GM12878 (cell line): ENCODE measurements around the gene SLC29A1. TPM values are rescaled to one million over a fixed set of nuclear protein-coding genes. Genes with fewer than 3 reads are reported as not detected.
A peak's percentile ranks its signal among the peaks of the same experiment; 100 is the strongest.

Experiments
- ATAC-seq: fragments of 200-7000 bp; cut with Tn5 transposase; 3 replicates; pipeline ENCODE4 v1.9.1; 2020; ENCODE audit warnings: mild to moderate bottlenecking, moderate library complexity
- Bru-seq: library from RNA; stranded (reverse); fragments of 400-500 nt; gene quantifications from one replicate; lab custom pipeline; 2021; lab: Mats Ljungman, UMichigan
- BruChase-seq, 2 experiments: library from RNA; stranded (reverse); fragments of 400-500 nt; gene quantifications; one replicate each; lab custom pipeline; 2021; lab: Mats Ljungman, UMichigan
- BruUV-seq: library from RNA; stranded (reverse); fragments of 400-500 nt; replicated peaks from 2 replicates; lab custom pipeline; 2021; lab: Mats Ljungman, UMichigan
- CTCF ChIA-PET: fragments of 300-600 bp; sonication (Branson Sonifier 250); formaldehyde crosslinking; extraction: SDS; loops from one replicate; lab custom pipeline; 2021; ENCODE audit warnings: inconsistent platforms; lab: Yijun Ruan, JAX
- POLR2A ChIA-PET: fragments of 350-600 bp; formaldehyde crosslinking; extraction: SDS; loops from one replicate; lab custom pipeline; 2021; ENCODE audit warnings: inconsistent platforms; lab: Charles Lee
- RAD21 ChIA-PET: fragments of 300-600 bp; sonication (Branson Sonifier 250); formaldehyde crosslinking; loops from one replicate; lab custom pipeline; 2023; ENCODE audit warnings: antibody characterized with exemption; ENCODE audit not compliant: unreplicated experiment; lab: Charles Lee
- SMC1A ChIA-PET: fragments of 300-600 bp; sonication (Branson Sonifier 250); formaldehyde crosslinking; loops from one replicate; lab custom pipeline; 2023; ENCODE audit not compliant: unreplicated experiment, uncharacterized antibody; lab: Charles Lee
- DNase-seq: peaks from one replicate; pipeline ENCODE4 v3.0.0-alpha.2; 2011; ENCODE audit warnings: low read depth, low spot score
- FAIRE-seq: peaks from 3 replicates; lab custom pipeline; 2011; peaks lifted over from hg19 to GRCh38; lab: Jason Lieb, UNC
- H2AFZ ChIP-seq: 2 replicates; pipeline ENCODE4 v1.6.0; 2011; ENCODE audit warnings: low read depth, low read length, control low read depth; ENCODE audit not compliant: control insufficient read depth
- H3K27ac ChIP-seq: 2 replicates; pipeline ENCODE4 v1.5.1; 2011; ENCODE audit warnings: control low read depth; ENCODE audit not compliant: control insufficient read depth, insufficient read depth
- H3K27me3 ChIP-seq, 2 experiments: replicated peaks in 1 of 2; 2 replicates each; pipeline versions ENCODE4 v1.6.0 to v1.6.1; 2011; ENCODE audit warnings: low read length in 1 of 2; ENCODE audit not compliant: control insufficient read depth in 2 of 2, insufficient read depth in 2 of 2
- H3K36me3 ChIP-seq, 2 experiments: 2 replicates each; pipeline ENCODE4 v1.5.1; 2011; ENCODE audit warnings: low read length in 1 of 2; ENCODE audit not compliant: control insufficient read depth in 2 of 2, insufficient read depth in 2 of 2
- H3K4me1 ChIP-seq: 2 replicates; pipeline ENCODE4 v1.6.1; 2011; ENCODE audit warnings: mild to moderate bottlenecking, low read length, moderate library complexity, mixed read lengths; ENCODE audit not compliant: control insufficient read depth, insufficient read depth
- H3K4me2 ChIP-seq: 2 replicates; pipeline ENCODE4 v1.6.0; 2011; ENCODE audit warnings: control low read depth; ENCODE audit not compliant: control insufficient read depth, insufficient read depth
- H3K4me3 ChIP-seq: fragments of 200-600 bp; sonication (generic); 2 replicates; pipeline ENCODE4 v1.5.1; 2016
- H3K79me2 ChIP-seq: 2 replicates; pipeline ENCODE4 v1.6.0; 2011; ENCODE audit warnings: low read length; ENCODE audit not compliant: control insufficient read depth, insufficient read depth
- H3K9ac ChIP-seq: 2 replicates; pipeline ENCODE4 v1.8.0; 2011; ENCODE audit warnings: low read length, control low read depth, mixed read lengths; ENCODE audit not compliant: control insufficient read depth, insufficient read depth
- H3K9me3 ChIP-seq: replicated peaks from 3 replicates; pipeline ENCODE4 v1.5.1; 2011; ENCODE audit warnings: mild to moderate bottlenecking, low read length; ENCODE audit not compliant: control insufficient read depth, insufficient read depth
- H4K20me1 ChIP-seq: 2 replicates; pipeline ENCODE4 v1.6.0; 2011; ENCODE audit not compliant: control insufficient read depth, insufficient read depth
- BACH1 ChIP-seq: fragments of 450-650 bp; IDR thresholded peaks from 2 replicates; pipeline ENCODE4 v1.6.1; 2017; ENCODE audit warnings: mild to moderate bottlenecking, borderline replicate concordance
- HDAC2 ChIP-seq: fragments of 200-600 bp; sonication (generic); IDR thresholded peaks from 2 replicates; pipeline ENCODE4 v1.6.1; 2017
- HDGF ChIP-seq: fragments of 450-650 bp; IDR thresholded peaks from 2 replicates; pipeline ENCODE4 v1.6.1; 2016; ENCODE audit warnings: antibody characterized with exemption
- MTA2 ChIP-seq: fragments of 450-650 bp; IDR thresholded peaks from 2 replicates; pipeline ENCODE4 v1.6.1; 2016; ENCODE audit warnings: low read depth, mild to moderate bottlenecking, moderate library complexity
- RCOR1 ChIP-seq: conservative IDR thresholded peaks from 2 replicates; pipeline ENCODE4 v1.6.1; 2012; ENCODE audit warnings: low read depth, low read length, improper control_type of control experiment
- RELB ChIP-seq: fragments of 450-650 bp; IDR thresholded peaks from 2 replicates; pipeline ENCODE4 v1.6.1; 2017; ENCODE audit warnings: low read depth, mild to moderate bottlenecking, moderate library complexity
- TCF3 ChIP-seq: IDR thresholded peaks from 2 replicates; pipeline ENCODE4 v1.6.1; 2012; ENCODE audit warnings: low read depth, mild to moderate bottlenecking, low read length, borderline replicate concordance; ENCODE audit not compliant: insufficient read depth
- ZNF274 ChIP-seq: IDR thresholded peaks from one replicate; pipeline ENCODE4 v1.8.0; 2011; ENCODE audit not compliant: insufficient read length, insufficient read depth
- WGBS: methylation state at CpG from one replicate; pipeline ENCODE4 v1.1.6; 2016; ENCODE audit warnings: low lambda C conversion rate; ENCODE audit not compliant: insufficient replicate concordance, insufficient coverage; ENCODE audit errors: missing lambda C conversion rate; 5-methylcytosine and 5-hydroxymethylcytosine counted together
- in situ Hi-C: fragments of 300-500 bp; cut with MboI; formaldehyde crosslinking; loops from 9 replicates; pipeline ENCODE4 v1.14.3; 2018; ENCODE audit warnings: mixed read lengths
- intact Hi-C: fragments of 100-400 bp; cut with micrococcal nuclease; formaldehyde crosslinking; loops from one replicate; pipeline ENCODE4 v1.14.2; 2022; ENCODE audit not compliant: unreplicated experiment
- long read RNA-seq, 2 experiments: library from polyadenylated mRNA; unstranded; transcript quantifications; one replicate each; pipeline ENCODE4 v2.0.0, GENCODE V29; 2019 to 2020
- polyA minus RNA-seq, 3 experiments: library from RNA; depleted of rRNA, polyadenylated mRNA; stranded (reverse); fragments of >200 nt; gene quantifications; 2 replicates each; pipeline ENCODE4 v1.2.3, GENCODE V29; 2011
- polyA plus RNA-seq, 11 experiments: library from polyadenylated mRNA; depleted of rRNA in 4 of 11; unstranded in 6 of 11; stranded (reverse) in 5 of 11; fragments of >200 nt; fragmentation: Nextera tagmentation in 4 of 11; fragmentation: Illumina TruSeq in 1 of 11; extraction: Ambion mirVana in 4 of 11; extraction: Trizol in 1 of 11; gene quantifications; 1 replicate in 1 of 11; 2 replicates in 10 of 11; pipeline versions ENCODE4 v1.2.1 to v1.2.3, GENCODE V29; 2011 to 2016; ENCODE audit warnings: inconsistent platforms in 2 of 11, missing spikeins in 2 of 11, low read depth in 1 of 11
- total RNA-seq, 4 experiments: library from RNA; depleted of rRNA in 3 of 4; stranded (reverse); fragments of >200 nt in 3 of 4; fragmentation: Illumina TruSeq in 1 of 4; extraction: Trizol in 1 of 4; gene quantifications; 2 replicates each; pipeline versions ENCODE4 v1.2.1 to v1.2.3, GENCODE V29; 2013 to 2021
- TF ChIP-seq, protein P1 (sequence below): fragments of 450-650 bp; IDR thresholded peaks from 2 replicates; pipeline ENCODE4 v1.6.1; 2017; ENCODE audit warnings: mild to moderate bottlenecking, moderate library complexity

The SLC29A1 gene
- total RNA-seq (2013; cell fraction: nucleolus; rRNA removed), result 127 and 138 TPM in 2 replicates
- total RNA-seq (2014; rRNA removed), result 54.7 and 63.9 TPM in 2 replicates
- total RNA-seq (2014; rRNA removed; fragmentation: Illumina TruSeq; extraction: Trizol), result 33.2 and 34.6 TPM in 2 replicates
- 71.7 and 79.5 TPM in 2 replicates for total RNA-seq (2021)
- polyA plus RNA-seq (2011; ENCODE audit: low read depth), result 29.0 TPM
- polyA plus RNA-seq (2011; rRNA removed), result 64.1 and 132 TPM in 2 replicates
- 183 and 202 TPM in 2 replicates for polyA plus RNA-seq (2011; cell fraction: cytosol; rRNA removed)
- 406 and 468 TPM in 2 replicates for polyA plus RNA-seq (2011; cell fraction: nucleus; rRNA removed)
- 48.6 and 53.5 TPM in 2 replicates for polyA plus RNA-seq (2012)
- polyA plus RNA-seq (2014; fragmentation: Illumina TruSeq; extraction: Trizol), result 64.8 and 111 TPM in 2 replicates
- 10 to 100 TPM in 1 of 2 experiments, 1 to 10 TPM in 1; 10.0 to 15.7 TPM for polyA plus RNA-seq (2014; fragmentation: Nextera tagmentation; extraction: Ambion mirVana)
- polyA plus RNA-seq (2014; rRNA removed), result 120 and 121 TPM in 2 replicates
- polyA plus RNA-seq (2016; fragmentation: Nextera tagmentation; extraction: Ambion mirVana), result 100 to 1,000 TPM; 107 to 111 TPM
- 158 and 166 TPM in 2 replicates for polyA minus RNA-seq (2011; rRNA and poly(A)+ RNA removed)
- polyA minus RNA-seq (2011; cell fraction: cytosol; rRNA and poly(A)+ RNA removed), result 37.8 and 38.3 TPM in 2 replicates
- polyA minus RNA-seq (2011; cell fraction: nucleus; rRNA and poly(A)+ RNA removed), result 58.9 and 105 TPM in 2 replicates
- Bru-seq, nascent RNA, result percentile 74 among the genes with signal in this experiment
- BruChase-seq, experiment 1, labeled RNA remaining after a 6-hour chase, result percentile 78 among the genes with signal in this experiment
- percentile 73 among the genes with signal in this experiment for BruChase-seq, experiment 2, labeled RNA remaining after a 2-hour chase
- long read RNA-seq, experiment 1, transcript SLC29A1-209 (13 exons, 2,318 nt), result minor isoform, 17 of 74 reads
- long read RNA-seq, experiment 1, transcript SLC29A1-206 (13 exons, 2,183 nt), result major isoform, 18 of 74 reads
- long read RNA-seq, experiment 1, partial matches to known transcripts, result 4 of 74 reads
- long read RNA-seq, experiment 1, other reads (novel, unspliced or antisense), result 33 of 74 reads
- long read RNA-seq, experiment 2, transcript SLC29A1-209 (13 exons, 2,318 nt), result minor isoform, 14 of 83 reads
- long read RNA-seq, experiment 2, transcript SLC29A1-206 (13 exons, 2,183 nt), result major isoform, 23 of 83 reads
- long read RNA-seq, experiment 2, partial matches to known transcripts, result 7 of 83 reads
- long read RNA-seq, experiment 2, other reads (novel, unspliced or antisense), result 35 of 83 reads

- H3K9ac ChIP-seq, result peak within 1 kb of the TSS; percentile 71
- 0% methylated on average over 19 of the region's 73 CpGs for WGBS
- peak within 1 kb of the TSS; percentile 83 for H3K4me3 ChIP-seq
- POLR2A ChIA-PET, result interaction anchor here (1.0 to 7.0 kb wide), 10 partner anchors 12 to 41 kb away, joined by 3 to 63 read pairs (median 6); partner anchors contain the start of gene HSP90AB1
- DNase-seq (no peak), ATAC-seq (peak; percentile 53), FAIRE-seq (no peak)
- BruUV-seq, result no TSS peak
- H3K79me2 ChIP-seq, result peaks cover 31% of the 10 kb centered on the region
- peak within 1 kb of the TSS; percentile 95 for H3K4me2 ChIP-seq
- RAD21 ChIA-PET, result interaction anchor here (0.8 to 4.5 kb wide), 14 partner anchors 12 to 50 kb away, joined by 3 to 23 read pairs (median 7); partner anchors contain the start of gene HSP90AB1
- no peaks in the 10 kb centered on the region for H3K27me3 ChIP-seq
- H3K36me3 ChIP-seq, result no peaks in the 10 kb centered on the region; a peak in 1 of 4 replicates
- CTCF ChIA-PET, result interaction anchor here (0.6 to 6.0 kb wide), 10 partner anchors 12 to 127 kb away, joined by 3 to 95 read pairs (median 9); partner anchors contain the start of gene HSP90AB1
- H2AFZ ChIP-seq, result peak within 1 kb of the TSS; percentile 83
- no peaks in the 10 kb centered on the region for H3K9me3 ChIP-seq
- H4K20me1 ChIP-seq, result no peaks in the 10 kb centered on the region
- intact Hi-C loops (no loop called here), in situ Hi-C loops (no loop called here)
- H3K27ac ChIP-seq, result peak within 1 kb of the TSS; percentile 43
- peaks cover 27% of the 10 kb centered on the region for H3K4me1 ChIP-seq
- SMC1A ChIA-PET, result interaction anchor here (0.6 to 2.2 kb wide), 8 partner anchors 11 to 47 kb away, joined by 3 to 18 read pairs (median 6); no protein-coding TSS in a partner anchor
- TF ChIP-seq, protein P1, sequence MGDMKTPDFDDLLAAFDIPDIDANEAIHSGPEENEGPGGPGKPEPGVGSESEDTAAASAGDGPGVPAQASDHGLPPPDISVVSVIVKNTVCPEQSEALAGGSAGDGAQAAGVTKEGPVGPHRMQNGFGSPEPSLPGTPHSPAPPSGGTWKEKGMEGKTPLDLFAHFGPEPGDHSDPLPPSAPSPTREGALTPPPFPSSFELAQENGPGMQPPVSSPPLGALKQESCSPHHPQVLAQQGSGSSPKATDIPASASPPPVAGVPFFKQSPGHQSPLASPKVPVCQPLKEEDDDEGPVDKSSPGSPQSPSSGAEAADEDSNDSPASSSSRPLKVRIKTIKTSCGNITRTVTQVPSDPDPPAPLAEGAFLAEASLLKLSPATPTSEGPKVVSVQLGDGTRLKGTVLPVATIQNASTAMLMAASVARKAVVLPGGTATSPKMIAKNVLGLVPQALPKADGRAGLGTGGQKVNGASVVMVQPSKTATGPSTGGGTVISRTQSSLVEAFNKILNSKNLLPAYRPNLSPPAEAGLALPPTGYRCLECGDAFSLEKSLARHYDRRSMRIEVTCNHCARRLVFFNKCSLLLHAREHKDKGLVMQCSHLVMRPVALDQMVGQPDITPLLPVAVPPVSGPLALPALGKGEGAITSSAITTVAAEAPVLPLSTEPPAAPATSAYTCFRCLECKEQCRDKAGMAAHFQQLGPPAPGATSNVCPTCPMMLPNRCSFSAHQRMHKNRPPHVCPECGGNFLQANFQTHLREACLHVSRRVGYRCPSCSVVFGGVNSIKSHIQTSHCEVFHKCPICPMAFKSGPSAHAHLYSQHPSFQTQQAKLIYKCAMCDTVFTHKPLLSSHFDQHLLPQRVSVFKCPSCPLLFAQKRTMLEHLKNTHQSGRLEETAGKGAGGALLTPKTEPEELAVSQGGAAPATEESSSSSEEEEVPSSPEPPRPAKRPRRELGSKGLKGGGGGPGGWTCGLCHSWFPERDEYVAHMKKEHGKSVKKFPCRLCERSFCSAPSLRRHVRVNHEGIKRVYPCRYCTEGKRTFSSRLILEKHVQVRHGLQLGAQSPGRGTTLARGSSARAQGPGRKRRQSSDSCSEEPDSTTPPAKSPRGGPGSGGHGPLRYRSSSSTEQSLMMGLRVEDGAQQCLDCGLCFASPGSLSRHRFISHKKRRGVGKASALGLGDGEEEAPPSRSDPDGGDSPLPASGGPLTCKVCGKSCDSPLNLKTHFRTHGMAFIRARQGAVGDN, result 0 out of 2 replicates have a peak, but pooled peaks have one; percentile 40
- TF ChIP-seq RELB, result no peak
- TF ChIP-seq TCF3, result peak; percentile 45; the same call in 1 of the 2 replicates
- TF ChIP-seq ZNF274, result no peak
- TF ChIP-seq RCOR1, result no peak
- no peak for TF ChIP-seq HDAC2
- TF ChIP-seq BACH1, result peak; percentile 43; the same call in 1 of the 2 replicates
- TF ChIP-seq HDGF, result 0 out of 2 replicates have a peak, but pooled peaks have one; percentile 9
- TF ChIP-seq MTA2, result no peak
Measured at GRCh38 chr6:44223319-44224028, at the start of gene SLC29A1. Gene SLC29A1, plus strand, starts transcription at chr6:44223595. Its CDS starts 3,719 bp downstream, at chr6:44227314.
